Measurements from ENCODE around the gene TIAM1.

DNA sequence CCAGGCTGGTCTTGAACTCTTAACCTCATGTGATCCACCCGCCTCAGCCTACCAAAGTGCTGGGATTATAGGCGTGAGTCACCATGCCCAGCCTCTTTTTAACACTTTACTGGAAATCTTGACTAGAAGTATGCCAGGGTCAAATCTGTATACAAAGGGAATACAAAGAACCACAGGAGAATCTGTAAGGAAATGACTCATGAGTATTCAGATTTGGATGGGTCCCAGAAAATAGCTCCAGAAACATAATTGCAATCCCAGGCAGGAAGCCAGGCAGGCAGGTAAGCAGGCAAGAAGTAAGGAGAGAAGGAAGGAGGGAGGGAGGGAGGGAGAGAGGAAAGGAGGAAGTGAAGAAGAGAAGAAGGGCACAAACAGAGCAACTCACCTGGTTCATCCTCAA lies 22.8 kb upstream of the TIAM1 start:
- TF ChIP-seq, protein P1, sequence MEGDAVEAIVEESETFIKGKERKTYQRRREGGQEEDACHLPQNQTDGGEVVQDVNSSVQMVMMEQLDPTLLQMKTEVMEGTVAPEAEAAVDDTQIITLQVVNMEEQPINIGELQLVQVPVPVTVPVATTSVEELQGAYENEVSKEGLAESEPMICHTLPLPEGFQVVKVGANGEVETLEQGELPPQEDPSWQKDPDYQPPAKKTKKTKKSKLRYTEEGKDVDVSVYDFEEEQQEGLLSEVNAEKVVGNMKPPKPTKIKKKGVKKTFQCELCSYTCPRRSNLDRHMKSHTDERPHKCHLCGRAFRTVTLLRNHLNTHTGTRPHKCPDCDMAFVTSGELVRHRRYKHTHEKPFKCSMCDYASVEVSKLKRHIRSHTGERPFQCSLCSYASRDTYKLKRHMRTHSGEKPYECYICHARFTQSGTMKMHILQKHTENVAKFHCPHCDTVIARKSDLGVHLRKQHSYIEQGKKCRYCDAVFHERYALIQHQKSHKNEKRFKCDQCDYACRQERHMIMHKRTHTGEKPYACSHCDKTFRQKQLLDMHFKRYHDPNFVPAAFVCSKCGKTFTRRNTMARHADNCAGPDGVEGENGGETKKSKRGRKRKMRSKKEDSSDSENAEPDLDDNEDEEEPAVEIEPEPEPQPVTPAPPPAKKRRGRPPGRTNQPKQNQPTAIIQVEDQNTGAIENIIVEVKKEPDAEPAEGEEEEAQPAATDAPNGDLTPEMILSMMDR (conservative IDR thresholded peaks at IDR 0.05): no peak
- TF ChIP-seq EZH2 (IDR thresholded peaks at IDR 0.05; ENCODE audit: low read depth): no peak

All from PC-9 (cell line).